Forelimb muscle (tissue), 1 donor: ENCODE results near the gene STUB1. TPM values are rescaled to one million over a fixed set of nuclear protein-coding genes. Genes with fewer than 3 reads are reported as not detected.
A peak's percentile ranks its signal among the peaks of the same experiment; 100 is the strongest.

Source experiments
- DNase-seq: peaks from one replicate; pipeline ENCODE4 v3.0.0-alpha.2; 2013; ENCODE audit warnings: low read depth
- polyA plus RNA-seq: library from polyadenylated mRNA; unstranded; fragments of 120-200 nt; gene quantifications from one replicate; pipeline ENCODE4 v1.2.1, GENCODE V29; 2013; ENCODE audit not compliant: insufficient read length

Gene STUB1
- polyA plus RNA-seq = 88.0 TPM

DNA sequence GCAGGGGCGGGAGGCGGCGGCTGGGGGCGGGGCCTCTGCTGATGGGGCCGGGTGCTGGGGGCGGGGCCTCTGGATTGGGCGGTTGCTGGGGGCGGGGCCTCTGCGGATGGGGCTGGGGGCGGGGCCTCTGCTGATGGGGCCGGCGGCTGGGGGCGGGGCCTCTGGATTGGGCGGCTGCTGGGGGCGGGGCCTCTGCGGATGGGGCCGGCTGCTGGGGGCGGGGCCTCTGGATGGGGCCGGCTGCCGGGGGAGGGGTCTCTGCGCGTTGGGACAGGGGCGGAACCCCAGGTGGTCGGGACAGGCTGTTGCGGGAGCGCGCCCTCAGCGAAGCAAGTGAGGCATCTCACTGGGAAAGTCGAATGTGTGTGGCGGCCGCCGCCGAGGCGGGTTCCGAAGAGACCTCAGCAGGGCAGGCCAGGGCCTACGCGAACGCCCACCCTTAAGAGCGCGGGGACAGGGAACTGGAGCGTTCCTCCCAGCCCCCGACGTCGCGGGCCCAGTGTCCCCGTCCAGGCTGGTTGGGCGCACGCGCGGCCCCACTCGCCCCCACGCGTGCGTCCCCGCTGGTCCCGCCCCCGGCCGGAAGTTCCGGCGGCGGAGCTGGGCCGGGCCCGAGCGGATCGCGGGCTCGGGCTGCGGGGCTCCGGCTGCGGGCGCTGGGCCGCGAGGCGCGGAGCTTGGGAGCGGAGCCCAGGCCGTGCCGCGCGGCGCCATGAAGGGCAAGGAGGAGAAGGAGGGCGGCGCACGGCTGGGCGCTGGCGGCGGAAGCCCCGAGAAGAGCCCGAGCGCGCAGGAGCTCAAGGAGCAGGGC, at the start of gene STUB1:
TSS of gene STUB1 (plus strand) at position 597 of the 811 bp plus-strand sequence. CDS start at position 713, 116 bp downstream.
- peak; percentile 38 for DNase-seq

GRCh38 chr16:630815-631405, 49.3 kb upstream of the STUB1 start, which contains the start of gene WFIKKN1:
Gene WFIKKN1, plus strand, starts transcription at chr16:630985. Its CDS starts 269 bp downstream, at chr16:631254.
- DNase-seq = no peak

DNA sequence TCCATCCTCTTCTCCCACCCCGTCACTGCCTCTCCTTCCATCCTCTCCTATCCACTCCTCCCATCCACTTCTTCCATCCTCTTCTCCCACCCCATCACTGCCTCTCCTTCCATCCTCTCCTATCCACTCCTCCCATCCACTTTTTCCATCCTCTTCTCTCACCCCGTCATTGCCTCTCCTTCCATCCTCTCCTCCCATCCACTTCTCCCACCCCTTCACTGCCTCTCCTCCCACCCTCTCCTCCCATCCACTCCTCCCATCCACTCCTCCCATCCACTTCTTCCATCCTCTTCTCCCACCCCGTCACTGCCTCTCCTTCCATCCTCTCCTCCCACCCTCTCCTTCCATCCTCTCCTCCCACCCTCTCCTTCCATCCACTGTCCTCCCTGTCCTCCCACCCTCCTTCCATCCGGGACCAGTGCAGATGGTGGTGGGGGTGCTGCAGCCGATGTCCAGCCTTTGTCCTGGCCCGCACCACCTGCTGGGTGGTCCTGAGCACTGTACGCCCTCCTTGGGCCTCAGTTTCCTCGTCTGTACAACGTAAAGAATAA, 48.3 kb upstream of the STUB1 start:
- DNase-seq = no peak

DNA sequence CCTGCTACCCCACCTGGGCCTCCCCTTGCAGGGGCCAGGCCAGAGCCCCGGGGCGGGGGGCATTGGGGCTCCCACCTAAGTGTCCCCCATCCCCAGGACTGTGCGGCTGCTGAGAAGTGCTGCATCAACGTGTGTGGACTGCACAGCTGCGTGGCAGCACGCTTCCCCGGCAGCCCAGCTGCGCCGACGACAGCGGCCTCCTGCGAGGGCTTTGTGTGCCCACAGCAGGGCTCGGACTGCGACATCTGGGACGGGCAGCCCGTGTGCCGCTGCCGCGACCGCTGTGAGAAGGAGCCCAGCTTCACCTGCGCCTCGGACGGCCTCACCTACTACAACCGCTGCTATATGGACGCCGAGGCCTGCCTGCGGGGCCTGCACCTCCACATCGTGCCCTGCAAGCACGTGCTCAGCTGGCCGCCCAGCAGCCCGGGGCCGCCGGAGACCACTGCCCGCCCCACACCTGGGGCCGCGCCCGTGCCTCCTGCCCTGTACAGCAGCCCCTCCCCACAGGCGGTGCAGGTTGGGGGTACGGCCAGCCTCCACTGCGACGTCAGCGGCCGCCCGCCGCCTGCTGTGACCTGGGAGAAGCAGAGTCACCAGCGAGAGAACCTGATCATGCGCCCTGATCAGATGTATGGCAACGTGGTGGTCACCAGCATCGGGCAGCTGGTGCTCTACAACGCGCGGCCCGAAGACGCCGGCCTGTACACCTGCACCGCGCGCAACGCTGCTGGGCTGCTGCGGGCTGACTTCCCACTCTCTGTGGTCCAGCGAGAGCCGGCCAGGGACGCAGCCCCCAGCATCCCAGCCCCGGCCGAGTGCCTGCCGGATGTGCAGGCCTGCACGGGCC, 47.5 kb upstream of the STUB1 start:
- no peak for DNase-seq

DNA sequence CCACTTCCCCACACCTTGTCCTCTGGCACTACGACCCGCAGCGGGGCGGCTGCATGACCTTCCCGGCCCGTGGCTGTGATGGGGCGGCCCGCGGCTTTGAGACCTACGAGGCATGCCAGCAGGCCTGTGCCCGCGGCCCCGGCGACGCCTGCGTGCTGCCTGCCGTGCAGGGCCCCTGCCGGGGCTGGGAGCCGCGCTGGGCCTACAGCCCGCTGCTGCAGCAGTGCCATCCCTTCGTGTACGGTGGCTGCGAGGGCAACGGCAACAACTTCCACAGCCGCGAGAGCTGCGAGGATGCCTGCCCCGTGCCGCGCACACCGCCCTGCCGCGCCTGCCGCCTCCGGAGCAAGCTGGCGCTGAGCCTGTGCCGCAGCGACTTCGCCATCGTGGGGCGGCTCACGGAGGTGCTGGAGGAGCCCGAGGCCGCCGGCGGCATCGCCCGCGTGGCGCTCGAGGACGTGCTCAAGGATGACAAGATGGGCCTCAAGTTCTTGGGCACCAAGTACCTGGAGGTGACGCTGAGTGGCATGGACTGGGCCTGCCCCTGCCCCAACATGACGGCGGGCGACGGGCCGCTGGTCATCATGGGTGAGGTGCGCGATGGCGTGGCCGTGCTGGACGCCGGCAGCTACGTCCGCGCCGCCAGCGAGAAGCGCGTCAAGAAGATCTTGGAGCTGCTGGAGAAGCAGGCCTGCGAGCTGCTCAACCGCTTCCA, 46.7 kb upstream of the STUB1 start:
- no peak for DNase-seq

DNA sequence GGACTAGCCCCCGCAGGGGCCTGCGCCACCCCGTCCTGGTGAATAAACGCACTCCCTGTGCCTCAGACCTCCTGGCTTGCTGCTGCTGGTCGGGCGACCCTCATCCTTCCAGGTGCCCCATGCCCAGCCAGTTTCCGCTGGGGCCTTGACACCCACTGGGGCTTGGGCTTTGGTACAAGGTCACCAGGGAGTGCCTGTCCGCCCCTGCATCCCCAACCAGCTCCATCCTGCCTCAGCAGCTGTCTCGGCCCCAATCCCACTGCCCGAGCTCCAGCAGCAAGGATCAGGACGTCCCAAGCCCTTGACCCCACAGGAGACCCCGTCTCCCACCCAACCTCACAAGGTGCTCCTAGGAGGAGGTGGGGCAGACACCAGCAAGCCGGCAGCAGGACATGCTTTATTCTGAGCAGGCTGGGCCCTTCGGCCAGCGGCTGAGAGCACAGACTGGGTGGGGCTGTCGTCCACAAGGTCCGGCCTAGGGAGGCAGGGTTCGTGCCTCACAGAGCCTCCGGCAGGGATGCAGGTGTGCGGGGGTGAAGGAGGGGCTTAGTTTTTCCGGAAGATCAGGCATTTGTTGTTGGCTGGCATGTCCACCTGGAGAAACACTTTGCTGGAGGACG, 46.0 kb upstream of the STUB1 start:
- no peak for DNase-seq

GRCh38 chr16:634996-635395, 45.2 kb upstream of the STUB1 start:
- DNase-seq = no peak

DNA sequence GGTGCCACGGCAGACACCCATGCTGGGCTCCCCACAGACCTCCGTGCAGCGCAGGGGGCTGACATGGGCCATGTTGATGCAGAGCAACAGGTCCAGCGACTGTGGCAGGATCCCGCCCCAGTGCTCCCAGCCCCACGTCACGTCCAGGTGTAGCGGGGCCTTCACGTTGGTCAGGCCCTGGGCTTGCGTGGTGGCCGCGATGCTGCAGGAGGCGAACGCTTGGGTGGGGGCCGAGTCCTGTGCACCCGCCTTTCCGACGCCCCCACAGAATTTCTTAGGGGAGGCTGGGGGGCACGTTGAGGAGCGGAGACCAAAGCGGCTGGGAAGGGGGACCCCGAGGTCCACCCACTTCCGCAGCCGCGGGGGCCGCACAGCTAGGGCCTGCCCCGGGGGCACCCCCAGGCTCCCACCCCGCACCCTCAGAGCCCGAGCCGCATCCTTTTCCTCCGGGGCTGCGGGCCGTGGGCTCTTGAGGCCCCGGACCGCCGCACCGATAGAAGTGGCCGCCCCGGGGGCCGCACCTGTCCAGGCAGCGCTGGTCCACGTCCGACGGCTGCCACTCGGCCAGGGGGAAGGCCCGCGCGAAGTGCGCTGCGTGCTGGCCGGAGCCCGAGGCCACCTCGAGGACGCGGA, 44.5 kb upstream of the STUB1 start:
- no peak for DNase-seq

GRCh38 chr16:636206-637080, 43.8 kb upstream of the STUB1 start, which contains the start of gene METTL26:
Gene METTL26, minus strand, starts transcription at chr16:636305. Its CDS starts 15 bp downstream, at chr16:636290.
- peak; percentile 87 for DNase-seq

DNA sequence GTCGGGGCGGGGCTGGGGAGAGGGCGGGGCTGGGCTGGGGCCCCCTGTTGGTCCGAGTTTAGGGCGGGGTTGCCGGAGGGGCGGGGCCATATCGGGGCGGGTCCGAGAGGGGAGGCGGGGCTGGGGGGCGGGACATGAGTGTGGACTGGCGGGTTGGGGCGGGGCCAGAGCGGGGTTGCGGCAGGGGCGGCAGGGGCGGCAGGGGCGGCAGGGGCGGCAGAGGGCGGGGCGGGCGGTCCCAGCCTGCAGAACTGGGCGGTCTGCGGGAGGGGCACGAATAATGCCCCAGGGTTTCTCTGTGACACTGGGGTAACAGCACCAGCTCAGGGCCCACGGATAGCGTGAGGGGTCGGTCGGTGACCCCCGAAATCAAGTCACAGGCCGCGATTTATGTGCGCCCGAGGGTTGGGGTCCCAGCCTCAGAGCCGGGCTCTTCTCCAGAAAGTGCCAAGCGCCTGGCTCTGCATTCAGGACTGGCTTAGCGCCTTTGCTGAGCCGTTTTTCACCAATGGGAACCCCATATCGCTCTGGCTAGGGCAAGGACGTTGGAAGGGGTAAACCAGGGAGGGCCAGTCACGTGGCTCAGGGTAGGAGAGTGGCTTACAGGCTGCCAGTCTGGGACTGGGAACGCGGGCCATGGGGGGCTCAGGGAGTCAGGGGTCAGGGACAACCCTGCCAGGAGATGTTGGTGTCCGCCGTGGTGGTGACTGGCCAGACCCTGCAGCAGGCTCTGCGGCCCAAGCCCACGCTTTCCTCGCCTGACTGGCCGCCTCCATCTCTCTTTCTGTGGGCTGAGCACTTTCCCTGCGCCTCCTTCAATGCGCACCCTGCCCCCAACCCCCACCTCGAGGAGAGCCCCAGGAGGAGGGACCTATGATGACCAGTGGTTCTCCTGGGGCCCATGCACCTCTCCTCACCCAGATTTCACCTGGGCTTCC, 42.9 kb upstream of the STUB1 start:
- DNase-seq = no peak

- no peak for DNase-seq
Measured at GRCh38 chr16:638034-638543, 42.1 kb upstream of the STUB1 start.

DNA sequence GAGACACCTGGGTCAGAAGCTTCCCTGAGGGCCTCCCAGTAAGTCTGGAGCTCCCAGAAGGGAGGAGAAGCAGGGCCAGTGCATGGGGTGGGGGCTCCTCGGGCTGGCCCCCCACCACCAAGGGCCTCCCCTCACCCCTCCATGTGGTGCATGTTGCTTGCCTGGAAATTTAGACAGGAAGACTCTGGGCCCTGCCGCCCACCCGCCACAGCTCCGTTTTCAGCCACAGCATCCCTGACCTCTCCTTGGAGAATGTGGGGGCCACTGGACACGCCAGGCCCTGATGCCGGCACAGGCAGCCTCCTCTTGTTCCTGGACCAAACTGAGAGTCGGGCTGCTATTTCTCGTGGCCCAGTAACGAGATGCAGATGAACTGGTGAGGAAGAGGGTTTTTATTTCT, 41.4 kb upstream of the STUB1 start:
- no peak for DNase-seq

GRCh38 chr16:640614-641013, 39.6 kb upstream of the STUB1 start:
- DNase-seq = no peak

DNA sequence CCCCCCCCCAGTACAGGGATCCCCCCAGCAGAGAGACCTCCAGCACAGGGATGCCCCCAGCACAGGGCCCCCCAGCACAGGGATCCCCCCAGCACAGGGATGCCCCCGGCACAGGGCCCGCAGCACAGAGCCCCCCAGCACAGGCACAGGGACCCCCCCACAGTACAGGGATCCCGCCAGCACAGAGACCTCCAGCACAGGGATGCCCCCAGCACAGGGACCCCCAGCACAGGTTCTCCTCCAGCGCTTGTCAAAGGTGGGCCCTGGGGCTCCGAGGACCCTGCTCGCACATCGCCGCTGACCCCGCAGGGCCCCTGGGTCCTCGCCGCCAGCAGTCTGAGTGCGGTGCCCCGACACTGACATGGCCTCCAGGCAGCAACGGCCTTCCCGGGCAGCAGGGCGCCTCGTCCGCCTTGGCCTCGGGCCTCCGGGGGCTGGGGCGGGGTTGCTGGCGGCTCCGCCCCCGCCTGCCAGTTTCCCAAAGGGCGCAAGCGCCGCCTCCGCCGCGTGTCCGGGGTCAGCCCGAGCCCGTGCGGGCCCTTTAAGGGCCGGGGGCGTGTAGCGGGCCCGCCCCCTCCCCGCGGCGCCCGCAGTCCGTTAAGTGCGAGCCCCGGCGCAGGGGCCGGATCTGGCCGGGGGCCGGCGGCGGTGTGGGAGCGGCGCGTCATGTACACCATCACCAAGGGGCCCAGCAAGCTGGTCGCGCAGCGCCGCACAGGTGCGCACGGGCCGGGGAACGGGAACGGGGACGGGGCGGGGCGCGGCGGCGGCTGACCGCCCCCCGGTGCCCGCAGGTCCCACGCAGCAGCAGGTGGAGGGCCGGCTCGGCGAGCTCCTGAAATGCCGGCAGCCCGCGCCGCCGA, 38.7 kb upstream of the STUB1 start, which contains the start of gene MCRIP2:
TSS of gene MCRIP2 (plus strand) at position 503 of the 863 bp plus-strand sequence. CDS start at position 667, 164 bp downstream.
- no peak for DNase-seq

DNA sequence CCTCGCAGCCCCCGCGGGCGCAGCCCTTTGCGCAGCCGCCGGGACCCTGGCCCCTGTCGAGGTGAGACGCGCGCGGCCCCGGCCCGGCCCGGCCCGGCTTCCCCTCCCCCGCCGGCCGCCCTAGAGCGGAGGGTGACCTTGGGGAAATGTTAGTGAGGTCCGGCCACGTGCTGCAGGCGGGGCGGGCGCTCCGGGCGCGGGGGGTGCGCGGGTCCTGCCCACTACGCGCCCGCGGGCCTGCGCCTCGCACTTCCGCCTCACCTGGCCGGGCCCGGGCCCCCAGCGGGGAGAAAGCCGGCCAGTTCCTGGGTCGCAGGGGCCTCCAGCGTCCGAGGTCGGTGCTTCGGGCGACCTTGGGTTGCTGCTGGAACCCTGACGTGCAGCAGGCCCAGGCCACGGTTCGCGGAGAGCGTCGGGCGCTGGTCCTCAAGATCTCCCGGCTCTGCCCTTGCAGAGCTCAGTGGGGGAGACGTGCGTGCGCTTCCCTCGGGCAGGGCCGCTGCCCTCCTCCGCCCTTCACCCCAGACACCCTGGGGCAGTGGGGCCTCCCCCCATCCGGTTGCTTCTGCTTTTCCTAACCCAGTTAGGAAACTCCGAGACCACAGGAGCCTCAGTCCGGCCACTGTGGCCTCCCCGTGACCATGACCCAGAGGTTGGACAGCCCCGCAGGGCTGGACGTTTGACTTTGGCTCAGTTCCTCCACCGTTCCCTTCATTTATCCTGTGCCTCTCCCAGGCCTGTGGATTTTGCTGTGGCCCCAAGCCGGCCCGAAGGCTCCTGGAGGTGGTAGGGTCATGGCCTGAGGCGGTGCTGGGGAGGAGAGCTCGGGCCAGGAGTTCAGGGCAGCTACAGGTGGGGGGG, 37.8 kb upstream of the STUB1 start:
- DNase-seq = no peak

DNA sequence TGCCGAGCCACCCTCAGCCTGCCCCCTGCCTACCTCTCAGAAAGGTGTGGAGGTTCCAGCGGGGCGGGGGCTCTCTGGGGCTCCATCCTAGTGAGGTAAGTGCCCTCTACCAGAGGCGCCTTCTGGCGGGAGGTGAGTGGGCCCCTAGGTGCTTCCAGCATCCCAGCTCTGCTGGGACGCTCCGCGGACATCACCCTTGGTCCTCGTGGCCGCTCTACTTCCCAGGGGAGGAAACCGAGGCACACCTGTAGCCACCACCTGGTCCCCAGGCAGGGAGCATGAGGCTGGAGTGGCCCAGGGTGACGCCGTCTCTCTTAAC, 37.2 kb upstream of the STUB1 start:
- DNase-seq = no peak
